Cardiac septum (tissue), 1 donor: ENCODE measurements around the gene PLB1. TPM values are rescaled to one million over a fixed set of nuclear protein-coding genes. Genes with fewer than 3 reads are reported as not detected.

Source experiments
- DNase-seq: peaks from one replicate; pipeline ENCODE4 v3.0.0-alpha.2; 2020; ENCODE audit warnings: low spot score
- intact Hi-C: fragments of 100-400 bp; cut with DNase I; formaldehyde crosslinking; loops from one replicate; pipeline ENCODE4 v1.14.0; 2022
- long read RNA-seq: library from polyadenylated mRNA; unstranded; transcript quantifications from one replicate; pipeline ENCODE4 v2.0.0, GENCODE V29; 2021
- total RNA-seq: library from RNA; stranded (reverse); fragmentation: NEBNext Ultra II Directional; extraction: Animal tissue kit (Norgen Biotek cat#: 25700); gene quantifications from one replicate; pipeline ENCODE4 v1.2.1, GENCODE V29; 2021
- donor health status: DM: no; HTN: no; CAD: no.

PLB1 gene, protein sequence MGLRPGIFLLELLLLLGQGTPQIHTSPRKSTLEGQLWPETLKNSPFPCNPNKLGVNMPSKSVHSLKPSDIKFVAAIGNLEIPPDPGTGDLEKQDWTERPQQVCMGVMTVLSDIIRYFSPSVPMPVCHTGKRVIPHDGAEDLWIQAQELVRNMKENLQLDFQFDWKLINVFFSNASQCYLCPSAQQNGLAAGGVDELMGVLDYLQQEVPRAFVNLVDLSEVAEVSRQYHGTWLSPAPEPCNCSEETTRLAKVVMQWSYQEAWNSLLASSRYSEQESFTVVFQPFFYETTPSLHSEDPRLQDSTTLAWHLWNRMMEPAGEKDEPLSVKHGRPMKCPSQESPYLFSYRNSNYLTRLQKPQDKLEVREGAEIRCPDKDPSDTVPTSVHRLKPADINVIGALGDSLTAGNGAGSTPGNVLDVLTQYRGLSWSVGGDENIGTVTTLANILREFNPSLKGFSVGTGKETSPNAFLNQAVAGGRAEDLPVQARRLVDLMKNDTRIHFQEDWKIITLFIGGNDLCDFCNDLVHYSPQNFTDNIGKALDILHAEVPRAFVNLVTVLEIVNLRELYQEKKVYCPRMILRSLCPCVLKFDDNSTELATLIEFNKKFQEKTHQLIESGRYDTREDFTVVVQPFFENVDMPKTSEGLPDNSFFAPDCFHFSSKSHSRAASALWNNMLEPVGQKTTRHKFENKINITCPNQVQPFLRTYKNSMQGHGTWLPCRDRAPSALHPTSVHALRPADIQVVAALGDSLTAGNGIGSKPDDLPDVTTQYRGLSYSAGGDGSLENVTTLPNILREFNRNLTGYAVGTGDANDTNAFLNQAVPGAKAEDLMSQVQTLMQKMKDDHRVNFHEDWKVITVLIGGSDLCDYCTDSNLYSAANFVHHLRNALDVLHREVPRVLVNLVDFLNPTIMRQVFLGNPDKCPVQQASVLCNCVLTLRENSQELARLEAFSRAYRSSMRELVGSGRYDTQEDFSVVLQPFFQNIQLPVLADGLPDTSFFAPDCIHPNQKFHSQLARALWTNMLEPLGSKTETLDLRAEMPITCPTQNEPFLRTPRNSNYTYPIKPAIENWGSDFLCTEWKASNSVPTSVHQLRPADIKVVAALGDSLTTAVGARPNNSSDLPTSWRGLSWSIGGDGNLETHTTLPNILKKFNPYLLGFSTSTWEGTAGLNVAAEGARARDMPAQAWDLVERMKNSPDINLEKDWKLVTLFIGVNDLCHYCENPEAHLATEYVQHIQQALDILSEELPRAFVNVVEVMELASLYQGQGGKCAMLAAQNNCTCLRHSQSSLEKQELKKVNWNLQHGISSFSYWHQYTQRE (N-terminal part only)
- 2.0 TPM for total RNA-seq
- long read RNA-seq, result 0 reads

DNA sequence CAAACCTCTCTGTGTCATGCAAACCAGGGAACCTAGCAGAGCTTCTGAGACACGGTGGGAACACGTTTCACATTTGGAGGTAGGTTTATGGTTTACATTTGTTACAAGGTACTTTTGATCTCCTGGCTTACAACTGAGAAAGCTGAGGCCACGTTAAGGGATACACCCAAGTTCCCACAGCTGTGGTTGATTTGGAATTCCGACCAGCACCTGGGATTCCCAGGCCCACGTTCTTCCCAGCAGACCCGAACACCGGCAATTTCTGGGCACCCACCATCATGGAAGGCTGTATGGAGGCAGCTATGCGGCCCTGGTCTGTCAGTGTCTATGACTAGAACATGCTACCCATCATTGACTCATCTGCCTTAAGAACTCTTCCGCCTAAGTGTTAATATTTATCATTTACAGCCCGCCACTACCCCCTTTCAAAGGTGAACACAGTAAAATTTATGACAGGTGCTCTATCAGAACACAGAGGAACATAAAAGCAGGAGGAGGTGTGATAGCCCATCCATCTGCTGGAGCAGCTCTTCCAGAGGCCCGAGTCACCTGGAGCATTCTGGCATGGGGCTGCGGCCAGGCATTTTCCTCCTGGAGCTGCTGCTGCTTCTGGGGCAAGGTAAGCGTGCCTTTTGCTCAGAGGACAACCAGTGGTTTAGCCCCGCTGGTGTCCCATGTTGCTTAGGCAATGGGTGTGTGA lies at the start of gene PLB1:
PLB1 (plus strand) TSS at position 510 of the 700 bp plus-strand sequence; CDS start at position 565, 55 bp downstream.
- intact Hi-C loops, result no loop called here
- DNase-seq, result no peak

DNA sequence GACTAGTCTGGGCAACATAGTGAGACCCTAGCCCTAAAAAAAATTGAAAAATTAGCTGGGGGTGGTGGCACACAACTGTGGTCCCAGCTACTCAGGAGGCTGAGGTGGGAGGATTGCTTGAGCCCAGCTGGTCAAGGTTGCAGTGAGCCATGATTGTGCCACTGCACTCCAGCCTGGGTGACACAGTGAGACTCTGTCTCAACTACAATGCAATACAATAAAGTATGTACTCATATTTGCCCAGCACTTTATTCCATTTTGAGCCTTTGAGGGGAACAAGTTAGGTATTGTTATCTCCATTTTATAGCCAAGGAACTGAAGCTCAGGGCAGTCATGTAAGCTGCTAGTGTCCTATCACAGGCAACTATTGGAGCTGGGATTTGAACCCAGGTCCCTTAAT lies 49.3 kb upstream of the PLB1 start:
- DNase-seq, result no peak
- intact Hi-C loops, result no loop called here

DNA sequence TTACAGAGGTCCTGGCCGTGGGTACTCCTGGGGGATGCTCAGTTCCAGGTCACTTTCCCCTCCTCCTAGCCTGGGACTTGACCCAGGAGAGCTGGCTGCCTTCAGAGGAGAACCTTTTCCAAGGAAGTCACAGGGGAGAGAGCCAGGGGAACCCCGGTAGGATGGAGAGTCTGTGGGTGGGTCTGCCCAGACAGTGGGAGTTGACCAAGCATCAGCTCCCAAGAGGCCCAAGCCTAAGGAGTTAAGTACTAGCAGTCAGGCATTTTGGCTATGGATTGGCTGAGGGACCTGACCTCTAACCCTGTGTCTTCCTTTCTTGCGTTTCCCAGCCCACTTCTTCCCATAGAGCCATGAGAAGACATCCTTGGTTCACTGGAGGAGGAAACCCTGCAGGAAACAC lies 48.8 kb upstream of the PLB1 start:
- intact Hi-C loops, result no loop called here
- DNase-seq, result no peak

DNA sequence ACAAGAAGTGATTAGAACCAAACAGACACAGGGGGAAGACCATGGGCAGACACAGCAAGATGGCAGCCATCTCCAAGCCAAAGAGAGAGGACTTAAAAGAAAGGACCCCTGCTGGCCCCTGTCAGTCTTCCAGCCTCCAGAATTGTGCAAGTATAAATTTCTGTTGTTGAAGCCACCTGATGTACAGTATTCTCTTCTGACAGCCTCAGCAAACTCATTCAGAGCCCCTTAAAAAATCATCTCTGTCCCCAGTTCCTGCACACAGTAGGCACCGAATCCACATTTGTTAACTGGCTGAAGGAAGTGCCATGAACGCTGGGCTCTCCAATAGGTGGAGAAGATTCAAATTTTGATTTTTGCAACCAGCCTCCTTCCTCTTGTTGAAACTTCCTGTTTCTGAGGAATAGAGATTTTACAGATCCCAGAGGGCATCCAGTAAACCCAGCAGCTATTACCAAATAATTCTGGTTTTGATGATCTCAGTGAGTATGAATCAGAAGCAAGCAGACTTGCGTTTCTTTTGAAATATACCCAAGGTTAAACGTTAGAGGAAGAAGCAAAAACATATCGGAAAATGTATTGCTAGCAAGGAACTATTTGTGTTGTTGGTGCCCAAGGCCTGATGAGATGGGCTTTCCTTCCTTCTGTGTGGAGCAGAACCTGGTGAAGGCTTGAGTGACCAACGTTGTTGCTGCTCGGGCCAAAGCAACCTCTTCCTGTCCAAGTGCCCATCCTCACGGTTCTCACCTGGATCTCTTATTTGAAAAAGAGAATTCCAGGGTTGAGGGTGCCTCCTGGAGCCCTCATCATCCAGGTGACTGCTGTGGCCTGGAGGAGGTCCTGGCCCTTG lies 47.7 kb upstream of the PLB1 start:
- no peak for DNase-seq
- intact Hi-C loops, result no loop called here

DNA sequence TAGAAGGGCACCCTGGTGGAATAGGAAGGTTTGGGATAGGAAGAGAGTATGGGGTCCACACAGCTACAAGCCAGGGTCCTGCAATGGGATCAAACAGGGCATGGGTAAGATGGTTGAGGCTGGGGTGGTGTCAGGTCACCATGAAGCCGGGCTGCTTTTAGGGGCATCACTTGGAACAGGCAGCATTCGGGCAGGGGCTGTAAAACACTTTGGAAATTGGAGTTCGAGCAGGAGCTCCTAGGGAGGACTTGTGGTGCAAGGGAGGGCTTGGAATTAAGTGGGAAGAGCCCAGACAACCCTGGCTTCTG lies 47.1 kb upstream of the PLB1 start:
- intact Hi-C loops, result no loop called here
- no peak for DNase-seq

DNA sequence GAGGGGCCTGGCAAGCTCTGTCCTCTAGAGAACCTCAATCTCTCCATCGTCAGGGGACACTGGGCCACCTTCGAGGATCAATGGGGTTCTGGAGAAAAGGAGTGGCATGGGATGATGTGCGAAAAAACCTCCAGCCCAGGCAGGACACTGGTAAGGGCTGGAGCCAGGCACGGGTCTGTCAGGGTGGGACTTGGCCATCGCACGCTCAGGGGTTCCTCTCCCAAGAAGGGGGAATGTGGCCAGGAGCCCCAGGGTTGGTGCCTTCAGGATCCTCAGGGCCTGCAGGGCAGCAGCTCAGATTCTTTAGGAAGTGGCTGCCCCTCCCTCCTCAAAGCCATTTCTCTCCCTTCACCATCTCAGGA lies 46.8 kb upstream of the PLB1 start:
- DNase-seq, result no peak
- intact Hi-C loops, result no loop called here

DNA sequence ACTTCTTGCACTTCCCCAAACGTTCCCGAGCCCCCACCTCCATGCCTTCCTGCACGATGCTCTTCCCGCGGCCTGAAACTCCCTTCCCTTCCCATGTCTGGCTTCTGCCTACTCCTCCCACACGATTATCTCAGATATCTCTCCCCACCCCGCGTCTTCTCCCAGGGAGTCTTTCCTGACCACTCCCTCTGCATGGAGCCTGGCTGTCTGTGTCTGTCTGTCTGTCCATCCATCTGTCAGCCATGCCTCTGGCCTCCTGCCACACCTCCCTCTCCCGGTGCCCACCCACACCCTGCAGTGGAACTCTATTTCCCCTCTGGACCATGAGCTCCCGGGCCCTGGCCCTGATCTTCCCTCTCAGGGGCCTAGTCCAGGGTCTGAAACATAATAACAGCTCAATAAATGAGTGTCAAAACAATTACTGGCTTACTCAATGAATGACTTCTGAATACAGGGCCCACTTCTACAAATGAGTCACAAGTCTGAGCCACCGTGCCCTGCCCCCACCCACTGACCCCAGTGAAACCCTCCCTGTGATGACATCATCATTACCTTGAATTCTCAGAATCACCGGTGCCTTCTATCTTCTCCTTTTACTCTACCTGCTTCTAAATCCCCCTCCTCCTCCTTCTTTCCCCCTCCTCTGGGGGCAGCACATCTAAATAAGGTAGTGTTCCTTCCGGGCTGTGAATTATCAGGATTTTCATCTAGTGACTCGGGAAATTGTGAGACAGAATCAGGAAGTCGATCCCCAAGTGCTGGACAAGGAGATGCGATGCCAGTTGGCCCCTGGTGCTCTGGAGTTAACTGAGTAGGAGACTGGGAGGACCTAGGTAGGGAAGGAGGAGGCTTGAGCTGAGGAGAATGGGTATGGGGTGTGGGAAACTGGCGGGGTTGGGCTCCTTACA lies 46.1 kb upstream of the PLB1 start:
- intact Hi-C loops, result loop anchor here (5.0 kb wide), 2 partner anchors 52 to 747 kb away; no protein-coding TSS in a partner anchor
- no peak for DNase-seq

DNA sequence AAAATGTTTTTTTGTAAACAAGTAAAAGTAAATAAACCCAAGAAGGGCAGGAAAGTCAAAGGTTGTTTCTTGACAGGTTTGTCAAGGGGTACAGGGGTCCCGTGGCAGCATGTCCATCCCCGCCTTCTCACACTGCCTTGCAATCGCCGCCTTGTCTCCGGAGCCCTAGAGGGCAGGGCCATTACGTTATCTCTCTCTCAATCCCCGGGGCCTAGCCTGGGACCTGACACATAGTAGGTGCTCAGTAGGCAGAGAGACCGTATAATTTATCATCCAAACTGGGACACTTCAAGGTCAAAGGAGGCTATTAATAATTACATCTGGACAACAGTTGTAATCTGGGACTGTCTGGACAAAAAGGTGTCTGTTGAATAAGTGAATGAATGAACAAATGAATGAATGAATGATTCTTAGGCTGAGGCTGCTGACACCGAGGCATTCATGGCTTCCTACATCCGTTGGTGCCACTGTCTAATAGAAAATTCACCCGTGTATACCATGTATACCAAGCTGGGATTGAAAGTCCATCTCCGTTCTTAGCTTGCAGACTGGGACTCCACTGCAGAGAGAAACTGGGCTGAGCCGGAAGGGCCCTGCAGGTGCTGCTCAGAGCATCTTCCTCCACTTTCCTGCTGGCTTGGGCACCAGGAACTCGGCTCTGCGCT lies 44.8 kb upstream of the PLB1 start:
- intact Hi-C loops, result loop anchor here (5.0 kb wide), 2 partner anchors 54 to 749 kb away; no protein-coding TSS in a partner anchor

DNA sequence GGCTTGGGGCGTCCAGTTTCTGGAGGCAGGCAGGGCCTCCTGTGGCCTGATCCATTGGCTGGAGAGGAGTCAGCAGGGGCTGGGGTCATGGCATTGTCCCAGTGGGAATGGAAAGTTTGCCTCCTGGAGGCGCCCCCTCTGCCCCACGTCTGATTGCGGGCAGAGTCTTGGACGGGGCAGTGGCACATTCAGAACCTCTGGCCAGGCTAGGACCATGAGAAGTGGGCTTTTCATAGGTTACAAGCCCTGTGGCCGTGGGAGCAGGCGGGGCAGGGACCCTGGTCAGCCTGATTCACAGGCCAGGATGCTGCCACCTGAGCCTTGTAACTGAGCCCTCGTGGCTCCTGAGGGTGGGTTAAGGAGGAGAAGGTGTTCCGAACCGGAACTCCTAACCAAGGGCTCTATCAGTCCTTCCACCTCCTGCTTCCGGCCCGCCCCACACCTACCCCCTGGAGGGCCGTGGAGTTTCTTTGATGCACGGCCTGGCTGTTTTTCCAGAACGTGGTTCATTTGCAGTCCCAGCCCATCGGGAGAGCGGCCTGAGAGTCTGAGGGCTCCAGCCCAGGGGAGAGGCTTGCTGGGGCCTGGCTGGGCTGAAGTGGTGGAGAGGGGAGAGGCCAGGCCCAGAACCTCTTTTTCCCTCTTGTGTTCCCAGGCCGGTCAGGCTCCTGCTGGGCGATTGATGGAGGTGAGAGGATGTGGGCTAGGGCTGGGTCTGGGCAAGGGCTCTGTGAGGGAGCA lies 43.9 kb upstream of the PLB1 start:
- DNase-seq, result no peak
- intact Hi-C loops, result loop anchor here (2.0 to 5.0 kb wide), 3 partner anchors 55 to 750 kb away; no protein-coding TSS in a partner anchor

More for the DNA sequence above, 44.8 kb upstream of the PLB1 start:
- no peak for DNase-seq

DNA sequence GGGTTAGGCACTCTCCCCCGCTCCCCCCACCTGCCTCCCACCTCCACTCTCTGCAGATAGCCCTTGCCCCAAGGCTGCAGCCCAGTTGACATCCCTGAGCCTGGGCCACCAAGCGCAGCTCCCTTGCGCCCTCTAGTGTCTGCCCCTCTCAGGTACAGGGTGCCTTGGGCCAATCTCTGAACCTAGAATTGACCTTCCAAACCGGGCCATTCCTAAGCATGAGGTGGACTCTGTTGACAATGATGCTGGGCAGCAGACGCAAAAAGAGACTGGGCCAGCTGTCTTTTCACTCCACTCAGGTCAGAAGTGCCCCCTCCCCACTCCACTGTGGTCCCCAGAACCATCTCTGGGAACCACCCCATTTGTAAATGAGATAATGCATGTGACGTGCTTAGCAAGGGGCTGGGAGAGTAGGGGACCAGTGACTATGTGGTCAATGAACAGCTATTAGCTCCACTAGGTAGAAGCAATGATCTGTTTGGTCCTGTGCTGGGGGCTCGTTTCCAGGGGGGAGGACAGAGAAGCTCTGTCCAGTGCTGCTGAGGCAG lies 43.3 kb upstream of the PLB1 start:
- peak; percentile 92 for DNase-seq
- intact Hi-C loops, result loop anchor here (2.0 to 5.0 kb wide), 3 partner anchors 55 to 750 kb away; no protein-coding TSS in a partner anchor

DNA sequence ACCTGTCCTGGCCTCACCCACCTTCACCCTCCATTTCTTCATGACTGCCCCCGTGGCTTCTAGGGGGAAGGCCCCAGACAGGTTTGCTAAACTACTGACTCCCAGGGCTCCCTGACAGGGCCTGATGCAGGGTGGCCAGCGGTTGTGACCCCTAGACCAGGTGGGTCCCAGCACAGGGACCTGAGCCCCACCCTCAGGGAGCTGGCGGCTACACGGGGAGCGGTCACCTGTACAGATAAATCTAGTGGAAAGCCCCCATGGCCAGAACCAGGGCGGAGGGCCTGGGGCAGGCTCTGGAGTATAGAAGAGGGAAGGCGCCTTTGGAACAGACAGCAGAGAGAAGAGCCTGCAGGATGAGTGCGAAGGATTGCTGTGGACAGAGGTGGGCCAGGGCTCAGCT lies 42.5 kb upstream of the PLB1 start:
- intact Hi-C loops, result loop anchor here (2.0 to 5.0 kb wide), 3 partner anchors 56 to 751 kb away; no protein-coding TSS in a partner anchor
- DNase-seq, result no peak

DNA sequence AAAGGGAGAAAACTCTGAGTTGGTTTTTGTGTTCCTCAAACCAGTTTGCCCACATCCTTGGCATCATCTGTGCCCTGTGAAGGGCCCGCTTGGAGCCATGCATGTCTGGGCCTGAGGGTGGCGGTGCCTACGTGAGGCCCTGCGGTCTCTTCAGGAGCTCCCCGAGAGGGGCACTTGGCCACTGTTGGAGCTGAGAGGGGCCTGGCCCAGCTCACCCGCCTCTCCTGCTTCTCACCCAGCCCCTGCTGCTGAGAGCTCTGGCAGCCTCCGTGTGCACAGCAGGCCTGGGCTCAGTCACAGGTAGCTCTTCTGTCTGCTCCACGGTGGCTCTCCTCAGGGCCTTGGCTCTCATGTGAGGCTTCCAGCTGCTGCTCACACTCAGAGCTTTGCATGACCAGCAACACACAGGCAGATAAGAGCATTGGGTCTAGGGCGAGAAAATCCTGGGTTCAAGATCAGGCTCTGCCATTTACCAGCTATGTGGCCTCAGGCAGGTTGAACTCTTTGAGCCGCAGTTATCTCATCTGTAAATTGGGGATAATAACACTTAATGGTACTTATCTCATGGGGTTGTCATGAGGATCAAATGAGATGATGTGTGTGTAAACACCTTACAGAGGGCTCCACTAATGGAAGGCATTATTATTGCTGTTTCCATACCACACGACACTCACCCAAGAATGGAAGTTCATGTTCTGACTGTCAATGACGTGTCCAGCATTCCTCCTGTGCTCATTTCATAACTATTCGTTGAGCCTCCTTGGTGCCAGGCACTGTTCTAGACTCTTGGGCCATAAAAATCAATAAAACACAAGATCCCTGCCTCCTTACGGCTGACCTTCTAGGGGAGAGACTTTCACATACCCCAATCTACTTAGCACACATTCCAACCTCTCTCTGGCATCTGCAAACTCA lies 41.6 kb upstream of the PLB1 start:
- intact Hi-C loops, result loop anchor here (5.0 kb wide), 2 partner anchors 57 to 752 kb away; no protein-coding TSS in a partner anchor
- no peak for DNase-seq

DNA sequence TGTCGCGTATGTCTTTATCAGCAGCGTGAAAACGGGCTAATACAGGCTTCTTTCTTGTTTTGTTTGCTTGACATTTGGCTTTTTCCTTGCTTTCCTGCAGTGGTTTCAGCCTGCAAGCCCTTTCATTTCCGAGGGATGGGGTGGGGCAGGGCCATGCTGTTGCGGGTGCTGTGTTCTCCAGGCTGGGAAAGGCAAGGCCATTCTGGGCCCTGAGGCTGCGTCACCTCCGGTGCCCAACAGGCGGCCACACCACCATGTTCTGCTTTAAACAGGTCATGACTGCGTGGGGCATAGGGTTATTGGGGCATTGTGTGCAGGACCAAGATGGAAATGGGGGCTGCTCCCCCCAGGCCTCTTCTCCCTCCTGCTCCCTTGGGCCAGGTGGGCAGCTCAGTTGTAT lies 38.6 kb upstream of the PLB1 start:
- intact Hi-C loops, result no loop called here
- no peak for DNase-seq

DNA sequence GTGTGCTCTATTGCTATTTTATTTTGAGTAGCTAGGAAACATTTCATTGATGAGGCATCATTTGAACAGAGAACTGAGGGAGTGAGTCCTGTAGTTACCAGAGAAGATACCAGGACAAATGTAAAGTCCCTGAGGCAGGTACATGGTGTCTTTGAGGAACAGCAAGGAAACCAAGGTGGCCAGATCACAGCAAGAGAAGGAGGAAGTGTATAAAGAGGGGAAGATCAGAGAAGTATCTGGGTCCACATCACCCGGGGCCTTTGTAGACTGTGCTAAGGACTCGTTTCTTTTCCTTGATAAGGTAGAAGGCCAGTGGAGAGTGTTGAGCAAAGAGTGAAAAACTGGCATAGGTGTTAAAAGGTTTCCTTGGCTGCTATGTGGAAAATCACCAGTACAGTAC lies 34.8 kb upstream of the PLB1 start:
- no peak for DNase-seq
- intact Hi-C loops, result no loop called here

DNA sequence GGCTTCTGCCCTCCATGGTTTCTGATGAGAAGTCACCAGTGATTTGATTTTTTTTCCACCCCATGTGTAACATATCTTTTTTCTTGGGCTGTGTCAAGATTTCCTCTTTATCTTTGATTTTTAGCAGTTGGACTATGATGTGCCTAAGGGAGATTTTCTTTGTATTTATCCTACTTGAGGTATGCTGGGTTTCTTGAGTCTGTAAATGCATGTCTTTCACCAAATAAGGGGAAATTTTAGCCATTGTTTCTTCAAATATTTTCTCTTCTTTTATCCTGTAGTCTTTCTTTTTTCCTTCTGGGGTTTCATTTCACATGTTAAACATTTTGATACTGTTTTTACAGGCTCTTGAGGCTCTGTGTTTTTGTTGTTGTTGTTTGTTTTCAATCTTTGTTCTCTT lies 33.7 kb upstream of the PLB1 start:
- no peak for DNase-seq
- intact Hi-C loops, result no loop called here
